GM06990 (cell line): ENCODE results near the gene TMPRSS9.

Experiments
- DNase-seq: peaks from one replicate; pipeline ENCODE4 v3.0.0-alpha.2; 2011; ENCODE audit not compliant: insufficient read length; ENCODE audit errors: extremely low read depth
- H3K27me3 ChIP-seq: replicated peaks from 2 replicates; pipeline ENCODE4 v1.6.0; 2011; ENCODE audit warnings: low read length; ENCODE audit not compliant: control insufficient read depth, insufficient read depth
- H3K36me3 ChIP-seq: 2 replicates; pipeline ENCODE4 v1.5.1; 2011; ENCODE audit warnings: low read length; ENCODE audit not compliant: control insufficient read depth, insufficient read depth
- H3K4me3 ChIP-seq: replicated peaks from 2 replicates; pipeline ENCODE4 v1.5.1; 2011; ENCODE audit warnings: low read depth, mild to moderate bottlenecking, control low read depth, low read length
- CTCF ChIP-seq: IDR thresholded peaks from 2 replicates; pipeline ENCODE4 v1.5.1; 2011; ENCODE audit warnings: low read length, control low read depth, mild to moderate bottlenecking, inconsistent platforms; ENCODE audit not compliant: insufficient read depth, poor library complexity, severe bottlenecking

The TMPRSS9 gene

GRCh38 chr19:2358548-2359173 is 1.4 kb upstream of the TMPRSS9 start:
- DNase-seq, result no peak
- H3K36me3 ChIP-seq, result peaks cover 1% of the 10 kb centered on the region; the same call in 1 of the 2 replicates
- H3K27me3 ChIP-seq, result no peaks in the 10 kb centered on the region
- no peak overlapping the region for H3K4me3 ChIP-seq
- no peak for TF ChIP-seq CTCF

GRCh38 chr19:2360833-2361232 is 768 bp downstream of the TMPRSS9 start:
- DNase-seq, result no peak
- no peaks in the 10 kb centered on the region for H3K36me3 ChIP-seq
- TF ChIP-seq CTCF, result no peak
- H3K4me3 ChIP-seq, result no peak overlapping the region
- H3K27me3 ChIP-seq, result no peaks in the 10 kb centered on the region

GRCh38 chr19:2361246-2362045 is 1.4 kb downstream of the TMPRSS9 start:
- Histone ChIP-seq H3K27me3 (no peaks in the 10 kb centered on the region), H3K36me3 (no peaks in the 10 kb centered on the region), H3K4me3 (no peak overlapping the region)
- DNase-seq, result no peak
- no peak for TF ChIP-seq CTCF

- Histone ChIP-seq H3K27me3 (no peaks in the 10 kb centered on the region), H3K36me3 (no peaks in the 10 kb centered on the region), H3K4me3 (no peak overlapping the region)
- TF ChIP-seq CTCF, result no peak
- DNase-seq, result no peak
Observed at GRCh38 chr19:2362046-2362969, 2.2 kb downstream of the TMPRSS9 start.

GRCh38 chr19:2362970-2363300 is 2.9 kb downstream of the TMPRSS9 start:
- no peak for DNase-seq
- H3K27me3 ChIP-seq, result no peaks in the 10 kb centered on the region
- TF ChIP-seq CTCF, result no peak
- no peak overlapping the region for H3K4me3 ChIP-seq
- no peaks in the 10 kb centered on the region for H3K36me3 ChIP-seq
